Stimulated activated CD8-positive, alpha-beta memory T cell treated with anti-CD3 and anti-CD28 coated beads, Interleukin-2, amount 100 ng/mL, for 1 hour (primary cell): ENCODE data around the gene DIPK2B.

Experiments used
- DNase-seq, 2 donors: peaks; one replicate each; pipeline ENCODE4 v3.0.0-alpha.2; 2020; ENCODE audit warnings: low read depth in 2 of 2

The DIPK2B gene, protein sequence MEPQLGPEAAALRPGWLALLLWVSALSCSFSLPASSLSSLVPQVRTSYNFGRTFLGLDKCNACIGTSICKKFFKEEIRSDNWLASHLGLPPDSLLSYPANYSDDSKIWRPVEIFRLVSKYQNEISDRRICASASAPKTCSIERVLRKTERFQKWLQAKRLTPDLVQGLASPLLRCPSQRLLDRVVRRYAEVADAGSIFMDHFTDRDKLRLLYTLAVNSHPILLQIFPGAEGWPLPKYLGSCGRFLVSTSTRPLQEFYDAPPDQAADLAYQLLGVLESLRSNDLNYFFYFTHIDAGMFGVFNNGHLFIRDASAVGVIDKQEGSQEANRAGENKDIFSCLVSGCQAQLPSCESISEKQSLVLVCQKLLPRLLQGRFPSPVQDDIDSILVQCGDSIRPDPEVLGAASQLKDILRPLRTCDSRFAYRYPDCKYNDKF

GRCh38 chrX:45200741-45201234 lies at the start of gene DIPK2B:
Gene DIPK2B (minus strand): TSS chrX:45200876. CDS start chrX:45200826, 50 bp downstream.
- no peak for DNase-seq

- DNase-seq = no peak
Observed at GRCh38 chrX:45240301-45240700, 39.6 kb upstream of the DIPK2B start.

DNA sequence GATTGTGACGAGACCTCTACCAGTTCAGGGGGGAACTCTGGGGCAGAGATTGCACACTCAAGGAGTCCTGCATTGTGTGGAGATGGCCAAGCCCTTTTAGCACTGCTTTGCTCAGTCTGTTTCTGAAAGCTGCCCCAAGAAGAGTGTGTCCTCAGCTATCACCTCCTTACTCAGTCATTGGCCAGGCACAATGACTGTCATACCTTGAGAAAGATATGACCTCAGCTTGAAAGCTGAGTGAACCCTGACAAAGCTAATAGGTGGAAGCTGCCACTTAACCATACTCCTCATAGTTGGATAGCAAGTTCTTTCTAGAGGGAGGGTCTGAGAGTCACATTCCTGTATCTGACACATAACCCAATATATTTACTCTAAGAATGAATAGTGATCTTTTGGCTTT lies 37.8 kb upstream of the DIPK2B start:
- DNase-seq = no peak

GRCh38 chrX:45233531-45233930 lies 32.9 kb upstream of the DIPK2B start:
- DNase-seq = no peak

GRCh38 chrX:45232139-45232538 lies 31.5 kb upstream of the DIPK2B start:
- no peak for DNase-seq

- DNase-seq = no peak
Observed at GRCh38 chrX:45230410-45230809, 29.7 kb upstream of the DIPK2B start.

GRCh38 chrX:45229348-45229747 lies 28.7 kb upstream of the DIPK2B start:
- DNase-seq = no peak

GRCh38 chrX:45228126-45228525 lies 27.4 kb upstream of the DIPK2B start:
- no peak for DNase-seq

DNA sequence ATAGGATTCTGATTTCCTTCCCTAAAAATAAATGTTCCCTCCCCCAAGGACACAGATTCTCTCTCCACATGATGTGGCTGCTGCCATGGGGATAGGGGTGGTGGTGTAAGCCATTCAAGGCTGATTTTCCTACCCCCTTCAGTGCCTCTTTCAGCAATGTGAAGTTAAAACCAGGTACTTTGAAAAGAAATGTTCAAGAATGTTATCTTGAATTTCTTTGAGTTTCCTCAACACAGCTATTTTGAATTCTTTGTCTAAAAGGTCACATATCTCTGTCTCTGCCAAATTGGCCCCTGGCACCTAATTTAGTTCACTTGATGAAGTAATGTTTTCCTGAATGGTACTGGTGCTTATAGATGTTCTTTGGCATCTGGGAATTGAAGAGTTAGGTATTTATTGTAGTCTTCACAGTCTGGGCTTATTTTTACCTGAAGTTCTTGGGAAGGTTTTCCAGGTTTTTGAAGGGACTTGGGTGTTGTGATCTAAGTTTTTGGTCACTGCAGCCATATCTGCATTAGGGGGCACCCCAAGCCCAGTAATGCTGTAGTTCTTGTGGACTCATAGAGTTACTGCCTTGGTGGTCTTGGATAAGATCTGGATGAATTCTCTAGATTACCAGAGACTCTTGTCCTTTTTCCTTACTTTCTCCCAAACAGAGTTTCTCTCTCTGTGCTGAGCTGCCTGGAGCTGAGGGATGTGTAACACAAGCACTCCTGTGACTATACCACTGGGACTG lies 7.6 kb upstream of the DIPK2B start:
- no peak for DNase-seq

DNA sequence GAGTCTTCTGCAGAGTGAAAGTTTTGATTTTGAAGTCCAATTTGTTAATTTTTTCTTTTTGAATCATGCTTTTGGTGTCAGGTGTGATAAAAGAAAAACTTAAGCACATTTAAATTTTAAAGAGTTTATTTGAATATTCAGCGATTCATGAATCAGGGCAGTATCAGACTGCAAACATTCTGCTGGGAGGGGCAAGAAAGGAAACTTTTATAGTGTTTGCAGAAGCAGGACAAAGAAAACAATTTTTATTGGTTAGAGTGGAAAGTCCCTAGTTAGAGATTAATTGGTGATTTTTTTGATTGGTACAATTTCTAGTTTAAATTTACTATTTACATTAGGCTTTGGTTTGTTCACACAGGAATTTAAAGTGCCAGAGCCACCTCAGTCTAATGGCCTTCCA lies 1.5 kb upstream of the DIPK2B start:
- DNase-seq = no peak

DNA sequence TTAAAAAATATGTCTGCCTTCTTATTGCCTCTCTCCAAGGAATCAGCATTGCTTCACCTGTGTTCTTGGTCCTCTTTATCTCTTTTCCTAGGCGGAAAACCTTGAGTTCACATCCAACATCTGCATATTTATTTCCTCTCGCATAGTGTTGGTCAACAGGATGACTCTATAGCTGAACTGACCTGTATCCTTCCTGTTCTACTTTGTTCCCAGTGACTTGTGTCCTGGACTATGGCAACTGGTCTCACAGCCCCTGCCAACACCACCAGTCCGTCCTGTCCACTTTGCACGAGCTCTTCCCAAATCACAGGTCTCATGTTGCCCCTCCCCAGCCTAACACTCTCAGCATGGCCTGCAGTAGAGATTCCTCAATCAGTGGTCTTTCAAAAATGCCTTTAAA lies 2.0 kb downstream of the DIPK2B start:
- no peak for DNase-seq

GRCh38 chrX:45198301-45198700 lies 2.4 kb downstream of the DIPK2B start:
- DNase-seq = no peak

DNA sequence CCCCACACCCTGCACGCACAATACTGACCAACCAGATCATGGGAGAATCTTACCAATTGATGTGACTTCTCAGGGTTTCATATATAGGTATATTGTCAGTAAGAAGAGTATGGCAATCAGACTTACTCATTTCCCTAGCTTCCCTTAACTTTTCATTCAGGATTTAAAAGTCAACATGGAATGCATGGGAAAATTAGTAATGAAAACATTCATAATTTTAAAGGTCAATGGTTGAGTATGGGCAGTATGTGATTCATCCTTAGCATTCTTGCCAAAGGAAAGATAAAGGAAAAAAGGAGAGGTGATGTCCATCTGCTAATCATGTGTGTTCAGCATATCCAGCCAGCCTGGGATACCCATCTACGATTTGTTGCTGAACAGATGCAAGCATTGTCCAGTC lies 4.0 kb downstream of the DIPK2B start:
- no peak for DNase-seq

DNA sequence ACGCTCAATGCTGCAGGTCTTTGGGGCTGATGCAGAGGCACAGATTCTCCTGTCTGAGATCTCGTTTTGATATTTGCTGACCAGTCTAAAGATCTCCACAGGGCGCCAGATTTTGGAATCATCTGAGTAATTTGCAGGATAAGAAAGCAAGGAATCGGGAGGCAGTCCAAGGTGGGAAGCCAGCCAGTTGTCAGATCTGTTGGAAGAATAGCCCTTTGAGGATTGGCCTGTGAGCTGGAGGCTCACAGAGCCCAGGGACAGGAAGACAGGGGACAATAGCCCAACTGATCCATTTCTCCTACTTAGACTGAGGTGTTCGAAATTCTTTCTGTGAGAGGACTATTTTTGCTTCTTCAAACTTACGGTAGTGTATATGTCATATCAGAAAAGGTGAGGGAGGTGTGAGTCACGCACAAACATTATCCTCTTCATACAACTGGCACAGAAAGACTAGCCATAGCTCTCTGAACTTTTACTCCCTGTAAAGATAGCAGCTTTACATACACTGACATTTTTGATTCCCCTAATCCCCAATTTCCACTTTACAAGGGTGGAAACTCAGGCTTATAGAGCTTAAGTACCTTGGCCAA lies 8.8 kb downstream of the DIPK2B start:
- no peak for DNase-seq

DNA sequence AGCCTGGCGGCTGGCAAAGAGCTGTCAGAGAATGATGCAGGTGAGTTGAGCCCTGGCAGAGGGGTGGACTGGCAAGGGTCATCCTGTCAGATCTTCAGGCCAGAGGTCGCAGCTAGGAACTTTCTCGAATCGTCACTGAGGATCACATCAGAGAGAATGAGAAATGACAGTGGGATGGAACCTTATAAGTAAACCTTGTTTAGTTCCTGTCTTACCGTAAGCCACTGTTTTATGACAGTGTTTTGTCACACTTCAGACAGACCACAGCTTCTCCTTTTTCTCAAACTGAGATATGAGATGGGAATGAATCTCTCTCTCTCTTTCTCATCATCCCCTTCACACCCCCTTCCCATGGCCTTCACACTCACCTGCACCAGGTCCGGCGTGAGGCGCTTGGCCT lies 9.3 kb downstream of the DIPK2B start:
- no peak for DNase-seq

- no peak for DNase-seq
Observed at GRCh38 chrX:45187731-45188130, 12.9 kb downstream of the DIPK2B start.

GRCh38 chrX:45186643-45187026 lies 14.0 kb downstream of the DIPK2B start:
- DNase-seq = no peak

- no peak for DNase-seq
Observed at GRCh38 chrX:45184211-45184610, 16.5 kb downstream of the DIPK2B start.

DNA sequence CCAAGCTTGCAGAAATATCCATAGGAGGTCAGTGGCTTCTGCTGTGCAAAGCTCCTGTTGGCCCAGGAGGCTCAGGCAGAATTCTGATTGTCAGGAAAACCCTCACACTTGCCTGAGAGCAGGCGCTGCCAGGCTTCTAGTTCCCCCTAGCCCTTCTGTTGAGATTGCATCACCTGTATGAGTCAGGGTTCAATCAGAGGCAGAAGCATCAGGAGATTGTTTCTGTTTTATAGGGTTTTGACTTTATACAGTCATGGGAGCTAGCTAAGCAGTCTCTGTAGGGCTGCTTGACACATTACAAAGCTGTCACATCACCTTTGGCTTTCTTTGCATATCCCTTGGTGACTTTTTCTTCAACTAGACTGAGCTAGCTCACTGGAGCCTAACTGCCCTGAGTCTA lies 27.8 kb downstream of the DIPK2B start:
- DNase-seq = no peak

- no peak for DNase-seq
Observed at GRCh38 chrX:45166781-45167180, 33.9 kb downstream of the DIPK2B start.

DNA sequence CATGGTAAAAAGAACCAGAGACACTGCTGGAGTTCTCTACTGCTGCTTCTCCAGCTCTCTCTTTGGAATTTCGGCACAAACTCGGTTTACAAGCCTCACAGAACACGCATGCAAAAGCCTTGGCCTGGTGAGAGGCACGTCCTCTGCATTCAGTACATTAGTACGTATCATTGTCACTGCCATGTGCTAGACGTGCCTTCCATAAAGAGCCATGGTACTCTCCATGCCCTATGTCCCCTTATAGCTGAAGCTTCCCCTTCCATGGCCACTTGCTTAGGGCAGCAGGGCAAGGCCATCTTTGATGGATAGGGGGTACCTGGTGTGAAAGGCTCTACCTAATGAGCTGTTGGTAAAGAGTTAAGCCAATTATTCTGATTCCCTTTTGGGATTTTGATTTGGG lies 35.0 kb downstream of the DIPK2B start:
- DNase-seq = no peak

GRCh38 chrX:45164995-45165394 lies 35.7 kb downstream of the DIPK2B start:
- no peak for DNase-seq
